Neutrophil (primary cell): ENCODE results near the gene CD9.

Experiments
- H3K27ac ChIP-seq: fragments of 200-600 bp; sonication (generic); 2 replicates; pipeline ENCODE4 v1.5.1; 2016; ENCODE audit warnings: mild to moderate bottlenecking, moderate library complexity
- H3K27me3 ChIP-seq: fragments of 200-600 bp; sonication (generic); 2 replicates; pipeline ENCODE4 v1.6.0; 2016; ENCODE audit warnings: mild to moderate bottlenecking
- H3K36me3 ChIP-seq: fragments of 200-600 bp; sonication (generic); 2 replicates; pipeline ENCODE4 v1.5.1; 2017
- H3K4me1 ChIP-seq, 2 experiments: fragments of 200-600 bp in 1 of 2; sonication (generic) in 1 of 2; 1 replicate in 1 of 2; 2 replicates in 1 of 2; pipeline versions ENCODE4 v1.5.1 to v1.6.1; 2013 to 2016; ENCODE audit warnings: low read depth in 1 of 2, low read length in 1 of 2, mild to moderate bottlenecking in 1 of 2, moderate library complexity in 1 of 2; ENCODE audit not compliant: control insufficient read depth in 1 of 2, insufficient read depth in 1 of 2
- H3K4me3 ChIP-seq, 2 experiments: fragments of 200-600 bp in 1 of 2; sonication (generic) in 1 of 2; 1 replicate in 1 of 2; 2 replicates in 1 of 2; pipeline ENCODE4 v1.5.1; 2013 to 2016; ENCODE audit warnings: low read depth in 1 of 2, low read length in 1 of 2, mild to moderate bottlenecking in 1 of 2, moderate library complexity in 1 of 2
- H3K9me3 ChIP-seq: fragments of 200-600 bp; sonication (generic); 2 replicates; pipeline ENCODE4 v1.5.1; 2016
- CTCF ChIP-seq: fragments of 200-600 bp; sonication (generic); IDR thresholded peaks from 2 replicates; pipeline ENCODE4 v1.5.1; 2016; ENCODE audit warnings: antibody characterized with exemption

The CD9 gene

DNA sequence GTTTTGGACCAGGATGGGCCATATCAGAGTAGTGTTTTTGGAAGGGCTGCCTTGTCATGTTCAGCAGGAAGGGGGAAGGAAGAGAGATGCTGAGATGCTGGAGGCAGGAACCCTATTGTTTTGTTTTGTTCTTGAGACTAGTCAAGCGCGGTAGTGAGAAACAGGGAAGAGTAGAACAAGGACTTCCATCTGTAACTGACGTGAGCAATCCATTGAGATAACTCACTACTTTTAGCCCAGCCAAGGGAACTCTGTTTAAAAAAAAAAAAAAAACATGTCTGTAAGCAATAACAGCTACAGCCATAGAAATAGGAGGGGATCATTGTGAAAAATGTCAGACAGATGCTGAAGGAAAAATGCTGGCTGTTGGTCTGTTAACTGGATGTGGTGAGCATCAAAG is 34.0 kb downstream of the CD9 start:
- Histone ChIP-seq H3K27ac (peak overlapping the region; percentile 79), H3K4me3 (no peak overlapping the region), H3K9me3 (no peaks in the 10 kb centered on the region), H3K27me3 (no peaks in the 10 kb centered on the region), H3K36me3 (peaks cover 4% of the 10 kb centered on the region), H3K4me1 (peaks cover 49 to 52% of the 10 kb centered on the region in 2 experiments)
- TF ChIP-seq CTCF, result no peak

GRCh38 chr12:6234906-6235305 is 34.7 kb downstream of the CD9 start:
- Histone ChIP-seq H3K27me3 (no peaks in the 10 kb centered on the region), H3K36me3 (peaks cover 4% of the 10 kb centered on the region), H3K4me3 (no peak overlapping the region), H3K27ac (no peak overlapping the region), H3K9me3 (no peaks in the 10 kb centered on the region), H3K4me1 (peaks cover 43 to 46% of the 10 kb centered on the region in 2 experiments)
- TF ChIP-seq CTCF, result no peak

GRCh38 chr12:6235499-6235898 is 35.3 kb downstream of the CD9 start:
- Histone ChIP-seq H3K9me3 (no peaks in the 10 kb centered on the region), H3K27me3 (no peaks in the 10 kb centered on the region), H3K27ac (no peak overlapping the region), H3K36me3 (peaks cover 4% of the 10 kb centered on the region), H3K4me1 (peaks cover 37 to 40% of the 10 kb centered on the region in 2 experiments), H3K4me3 (no peak overlapping the region)
- no peak for TF ChIP-seq CTCF

GRCh38 chr12:6235906-6236640 is 35.9 kb downstream of the CD9 start:
- H3K36me3 ChIP-seq, result peaks cover 4% of the 10 kb centered on the region
- H3K27me3 ChIP-seq, result no peaks in the 10 kb centered on the region
- peaks cover 31 to 34% of the 10 kb centered on the region in 2 experiments for H3K4me1 ChIP-seq
- no peak for TF ChIP-seq CTCF
- H3K9me3 ChIP-seq, result no peaks in the 10 kb centered on the region
- H3K4me3 ChIP-seq, result no peak overlapping the region
- no peak overlapping the region for H3K27ac ChIP-seq

DNA sequence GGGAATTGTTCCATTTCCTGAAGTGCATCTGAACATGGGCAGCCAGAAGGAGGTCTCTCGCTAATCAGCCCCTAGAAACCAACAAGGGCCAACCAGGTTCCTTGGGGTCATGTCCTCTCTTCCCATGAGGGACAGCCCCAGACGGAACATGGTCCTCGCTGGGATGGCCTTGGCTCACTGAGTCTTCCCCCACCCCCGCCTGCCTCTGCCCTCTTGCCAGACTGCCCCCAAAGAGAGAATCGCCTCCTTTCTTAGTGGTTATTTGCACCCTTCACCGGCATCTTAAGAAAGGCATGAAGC is 36.4 kb downstream of the CD9 start:
- peaks cover 4% of the 10 kb centered on the region for H3K36me3 ChIP-seq
- peaks cover 26 to 29% of the 10 kb centered on the region in 2 experiments for H3K4me1 ChIP-seq
- H3K27me3 ChIP-seq, result no peaks in the 10 kb centered on the region
- no peak for TF ChIP-seq CTCF
- H3K9me3 ChIP-seq, result no peaks in the 10 kb centered on the region
- no peak overlapping the region for H3K4me3 ChIP-seq
- no peak overlapping the region for H3K27ac ChIP-seq
